ENCODE results near the gene FLII.
"Not testable (repeated sequence)": the region's sequence is repeated elsewhere in the genome, so short reads cannot be mapped to it uniquely, and the experiment has no call there.

FLII gene

GRCh38 chr17:18238299-18238698, 20.2 kb downstream of the FLII start:
- no peak for DNase-seq

GRCh38 chr17:18237461-18237860, 21.1 kb downstream of the FLII start:
- no peak for DNase-seq

- no peak for DNase-seq
Measured at GRCh38 chr17:18236494-18236893, 22.0 kb downstream of the FLII start.

- DNase-seq, result no peak
Measured at GRCh38 chr17:18235743-18236256, 22.7 kb downstream of the FLII start.

GRCh38 chr17:18234853-18235380, 23.6 kb downstream of the FLII start:
- DNase-seq, result no peak

- no peak for DNase-seq
Measured at GRCh38 chr17:18233803-18234518, 24.6 kb downstream of the FLII start.

GRCh38 chr17:18231164-18231563, 27.4 kb downstream of the FLII start:
- no peak for DNase-seq

GRCh38 chr17:18230288-18231141, 28.0 kb downstream of the FLII start:
- DNase-seq, result no peak

GRCh38 chr17:18229771-18230170, 28.8 kb downstream of the FLII start:
- no peak for DNase-seq

GRCh38 chr17:18229254-18229653, 29.3 kb downstream of the FLII start:
- DNase-seq, result no peak

- DNase-seq, result no peak
Measured at GRCh38 chr17:18228176-18228682, 30.3 kb downstream of the FLII start.

- no peak for DNase-seq
Measured at GRCh38 chr17:18227635-18228034, 30.9 kb downstream of the FLII start.

- no peak for DNase-seq
Measured at GRCh38 chr17:18226284-18226945, 32.1 kb downstream of the FLII start.

GRCh38 chr17:18225642-18226283, 32.8 kb downstream of the FLII start:
- DNase-seq, result no peak

- DNase-seq, result peak; percentile 78 to 97 (median 90)
Measured at GRCh38 chr17:18225121-18225641, 33.4 kb downstream of the FLII start, which contains the start of gene LLGL1. TSS of gene LLGL1 (plus strand) at chr17:18225635. CDS start at chr17:18225683, 48 bp downstream.

GRCh38 chr17:18224387-18225120, 34.0 kb downstream of the FLII start:
- DNase-seq, result no peak

GRCh38 chr17:18224053-18224386, 34.5 kb downstream of the FLII start:
- DNase-seq, result no peak

GRCh38 chr17:18218756-18219415, 39.7 kb downstream of the FLII start:
- no peak for DNase-seq

- peak; percentile 10 to 63 (median 47) for DNase-seq
Measured at GRCh38 chr17:18217412-18218015, 41.0 kb downstream of the FLII start.

GRCh38 chr17:18216906-18217305, 41.6 kb downstream of the FLII start:
- not testable (repeated sequence) for DNase-seq

Measured in activated naive CD4-positive, alpha-beta T cell (primary cell).